Measurements from ENCODE around the gene C2orf69.

The C2orf69 gene

DNA sequence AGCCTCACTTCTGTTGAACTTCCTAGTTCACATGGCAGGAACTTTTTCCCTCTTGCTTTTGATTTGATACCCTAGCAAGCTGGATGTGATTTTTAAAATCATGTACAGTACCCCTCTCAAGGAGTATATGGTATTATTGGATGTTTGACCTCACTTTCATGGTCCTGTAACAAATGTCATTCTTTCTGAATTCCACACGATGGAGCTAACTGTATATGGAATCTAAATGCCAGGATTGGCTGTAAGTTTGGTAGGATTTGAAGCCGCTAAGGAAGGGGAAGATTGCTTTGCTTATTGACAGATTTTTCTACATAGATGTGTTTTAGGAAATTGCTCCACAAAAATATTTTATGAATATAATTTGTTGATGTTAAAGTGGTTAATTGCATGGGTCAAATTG lies 62.6 kb downstream of the C2orf69 start:
- DNase-seq, result no peak

GRCh38 chr2:199975273-199975895 lies 64.3 kb downstream of the C2orf69 start:
- no peak for DNase-seq
